IMR-90 (cell line): ENCODE data around the gene BTRC. TPM values are rescaled to one million over a fixed set of nuclear protein-coding genes. Genes with fewer than 3 reads are reported as not detected.

Experiments
- ATAC-seq: fragments of 200-7000 bp; cut with Tn5 transposase; 2 replicates; pipeline ENCODE4 v1.9.1; 2020; ENCODE audit warnings: low read depth, mild to moderate bottlenecking, moderate library complexity
- BruUV-seq: library from RNA; stranded (reverse); fragments of 400-500 nt; replicated peaks from 2 replicates; lab custom pipeline; 2021; lab: Mats Ljungman, UMichigan
- CTCF ChIA-PET: fragments of 300-600 bp; formaldehyde crosslinking; extraction: SDS; loops from one replicate; lab custom pipeline; 2021; ENCODE audit warnings: antibody characterized with exemption; lab: Yijun Ruan, JAX
- POLR2A ChIA-PET: fragments of 300-600 bp; sonication (Branson Sonifier 250); formaldehyde crosslinking; loops from one replicate; lab custom pipeline; 2022; ENCODE audit warnings: antibody characterized with exemption; ENCODE audit not compliant: unreplicated experiment; lab: Charles Lee
- DNase-seq: peaks from one replicate; pipeline ENCODE4 v3.0.0; 2013
- H2AFZ ChIP-seq: replicated peaks from 2 replicates; pipeline ENCODE3; 2013; ENCODE audit warnings: low read length, mild to moderate bottlenecking; ENCODE audit not compliant: poor library complexity
- H2AK5ac ChIP-seq: 2 replicates; pipeline ENCODE4 v1.6.1; 2013; ENCODE audit warnings: low read depth, low read length, inconsistent platforms
- H2AK9ac ChIP-seq: replicated peaks from 2 replicates; pipeline ENCODE3; 2013; ENCODE audit warnings: mild to moderate bottlenecking, low read depth, low read length, moderate library complexity; ENCODE audit not compliant: poor library complexity
- H2BK120ac ChIP-seq: 2 replicates; pipeline ENCODE4 v1.6.1; 2013; ENCODE audit warnings: low read depth, low read length, inconsistent platforms
- H2BK15ac ChIP-seq: 3 replicates; pipeline ENCODE4 v1.6.1; 2013; ENCODE audit warnings: low read depth, low read length, inconsistent platforms
- H2BK20ac ChIP-seq: 2 replicates; pipeline ENCODE4 v1.6.1; 2013; ENCODE audit warnings: low read depth, mild to moderate bottlenecking, inconsistent platforms, low read length, moderate library complexity
- H2BK5ac ChIP-seq: 2 replicates; pipeline ENCODE4 v1.6.1; 2013; ENCODE audit warnings: mild to moderate bottlenecking, low read depth, low read length, inconsistent platforms; ENCODE audit not compliant: poor library complexity, severe bottlenecking
- H3K14ac ChIP-seq: replicated peaks from 2 replicates; pipeline ENCODE4 v1.6.1; 2013; ENCODE audit warnings: low read depth, low read length, inconsistent platforms
- H3K18ac ChIP-seq: 2 replicates; pipeline ENCODE4 v1.6.1; 2013; ENCODE audit warnings: low read depth, low read length, control low read depth
- H3K23ac ChIP-seq: 2 replicates; pipeline ENCODE4 v1.6.1; 2013; ENCODE audit warnings: low read depth, low read length, inconsistent platforms
- H3K27ac ChIP-seq: 2 replicates; pipeline ENCODE4 v1.5.1; 2013; ENCODE audit warnings: mild to moderate bottlenecking, control low read depth, low read length; ENCODE audit not compliant: insufficient read depth
- H3K27me3 ChIP-seq: 2 replicates; pipeline ENCODE4 v1.6.1; 2013; ENCODE audit warnings: low read length; ENCODE audit not compliant: control insufficient read depth, insufficient read depth
- H3K36me3 ChIP-seq: 2 replicates; pipeline ENCODE4 v1.6.1; 2013; ENCODE audit warnings: low read length, mixed read lengths; ENCODE audit not compliant: control insufficient read depth, insufficient read depth
- H3K4ac ChIP-seq: 2 replicates; pipeline ENCODE4 v1.6.1; 2013; ENCODE audit warnings: low read depth, low read length, inconsistent platforms
- H3K4me1 ChIP-seq: 2 replicates; pipeline ENCODE4 v1.6.1; 2013; ENCODE audit warnings: low read length, mixed read lengths; ENCODE audit not compliant: control insufficient read depth, insufficient read depth
- H3K4me2 ChIP-seq: 2 replicates; pipeline ENCODE4 v1.6.1; 2013; ENCODE audit warnings: low read depth, mild to moderate bottlenecking, control low read depth, low read length, moderate library complexity
- H3K4me3 ChIP-seq: 2 replicates; pipeline ENCODE4 v1.5.1; 2013; ENCODE audit warnings: low read depth, mild to moderate bottlenecking, control low read depth, low read length, moderate library complexity; ENCODE audit not compliant: insufficient read depth
- H3K56ac ChIP-seq: 2 replicates; pipeline ENCODE4 v1.6.1; 2013; ENCODE audit warnings: low read length, inconsistent platforms; ENCODE audit not compliant: insufficient read depth; ENCODE audit errors: extremely low read depth
- H3K79me1 ChIP-seq, 2 experiments: 2 replicates each; pipeline ENCODE4 v1.6.1; 2013; ENCODE audit warnings: low read length in 2 of 2, inconsistent platforms in 1 of 2, low read depth in 1 of 2
- H3K9ac ChIP-seq: 2 replicates; pipeline ENCODE4 v1.6.1; 2013; ENCODE audit warnings: low read depth, low read length, control low read depth
- H3K9me1 ChIP-seq: 2 replicates; pipeline ENCODE4 v1.6.1; 2013; ENCODE audit warnings: low read length, inconsistent platforms; ENCODE audit not compliant: insufficient read depth
- H3K9me3 ChIP-seq: 2 replicates; pipeline ENCODE4 v1.6.1; 2013; ENCODE audit warnings: low read length; ENCODE audit not compliant: control insufficient read depth, insufficient read depth
- H4K20me1 ChIP-seq: 2 replicates; pipeline ENCODE4 v1.6.1; 2013; ENCODE audit warnings: low read length, inconsistent platforms; ENCODE audit not compliant: insufficient read depth
- H4K5ac ChIP-seq: 2 replicates; pipeline ENCODE4 v1.6.1; 2013; ENCODE audit warnings: mild to moderate bottlenecking, low read depth, low read length, control low read depth
- H4K8ac ChIP-seq, 2 experiments: 2 replicates each; pipeline ENCODE4 v1.6.1; 2013; ENCODE audit warnings: low read depth in 2 of 2, low read length in 2 of 2, control low read depth in 1 of 2, inconsistent platforms in 1 of 2
- H4K91ac ChIP-seq: 2 replicates; pipeline ENCODE4 v1.6.1; 2013; ENCODE audit warnings: low read depth, low read length, inconsistent platforms; ENCODE audit not compliant: insufficient read depth
- BHLHE40 ChIP-seq: fragments of 150-350 bp; IDR thresholded peaks from 2 replicates; pipeline ENCODE4 v1.6.1; 2016; ENCODE audit warnings: mild to moderate bottlenecking, low read depth, low read length
- CEBPB ChIP-seq: IDR thresholded peaks from 2 replicates; pipeline ENCODE4 v1.6.1; 2012; ENCODE audit warnings: low read depth, low read length, improper control_type of control experiment
- CHD1 ChIP-seq: IDR thresholded peaks from 2 replicates; pipeline ENCODE4 v1.6.1; 2012; ENCODE audit warnings: low read depth, low read length, improper control_type of control experiment
- CTCF ChIP-seq: conservative IDR thresholded peaks from 2 replicates; pipeline ENCODE4 v1.5.1; 2012; ENCODE audit warnings: mild to moderate bottlenecking, low read depth, low read length, improper control_type of control experiment
- ELK1 ChIP-seq: fragments of 150-350 bp; IDR thresholded peaks from 2 replicates; pipeline ENCODE4 v1.6.1; 2016; ENCODE audit warnings: low read depth, mild to moderate bottlenecking, low read length, moderate library complexity, borderline replicate concordance
- FOS ChIP-seq: fragments of 150-350 bp; IDR thresholded peaks from 2 replicates; pipeline ENCODE4 v1.6.1; 2016; ENCODE audit warnings: low read depth, low read length
- MAFK ChIP-seq: IDR thresholded peaks from 2 replicates; pipeline ENCODE4 v1.6.1; 2012; ENCODE audit warnings: low read depth, low read length, improper control_type of control experiment
- MAZ ChIP-seq: IDR thresholded peaks from 2 replicates; pipeline ENCODE4 v1.6.1; 2012; ENCODE audit warnings: low read depth, mild to moderate bottlenecking, low read length, improper control_type of control experiment, moderate library complexity, borderline replicate concordance
- MXI1 ChIP-seq: IDR thresholded peaks from 2 replicates; pipeline ENCODE4 v1.6.1; 2012; ENCODE audit warnings: low read depth, mild to moderate bottlenecking, low read length, moderate library complexity, borderline replicate concordance
- NFE2L2 ChIP-seq: fragments of 150-350 bp; IDR thresholded peaks from 2 replicates; pipeline ENCODE4 v1.6.1; 2016; ENCODE audit warnings: low read depth, mild to moderate bottlenecking, low read length
- POLR2A ChIP-seq: IDR thresholded peaks from 2 replicates; pipeline ENCODE4 v1.6.1; 2012; ENCODE audit warnings: mild to moderate bottlenecking, low read depth, low read length
- RAD21 ChIP-seq: IDR thresholded peaks from 2 replicates; pipeline ENCODE4 v1.6.1; 2012; ENCODE audit warnings: low read length, improper control_type of control experiment
- RCOR1 ChIP-seq: IDR thresholded peaks from 2 replicates; pipeline ENCODE4 v1.6.1; 2012; ENCODE audit warnings: mild to moderate bottlenecking, low read length, improper control_type of control experiment; ENCODE audit not compliant: insufficient replicate concordance
- RFX5 ChIP-seq: IDR thresholded peaks from 2 replicates; pipeline ENCODE4 v1.8.0; 2012; ENCODE audit warnings: low read depth, mild to moderate bottlenecking, low read length, moderate library complexity
- SMC3 ChIP-seq: fragments of 150-350 bp; IDR thresholded peaks from 2 replicates; pipeline ENCODE4 v1.6.1; 2016; ENCODE audit warnings: low read depth, mild to moderate bottlenecking, antibody characterized with exemption, low read length, moderate library complexity
- USF2 ChIP-seq: fragments of 150-350 bp; IDR thresholded peaks from 2 replicates; pipeline ENCODE4 v1.6.1; 2017; ENCODE audit warnings: mild to moderate bottlenecking, antibody characterized with exemption, low read length, low read depth
- dilution Hi-C: fragments of 300-500 bp; cut with HindIII; formaldehyde crosslinking; loops from one replicate; pipeline ENCODE4 v1.14.3; 2018; ENCODE audit warnings: low sequenced_read_pairs; ENCODE audit not compliant: unreplicated experiment
- in situ Hi-C: fragments of 300-500 bp; cut with MboI; formaldehyde crosslinking; loops from 3 replicates; pipeline ENCODE4 v1.14.3; 2019; ENCODE audit warnings: low sequenced_read_pairs, inconsistent platforms, mixed read lengths
- intact Hi-C: fragments of 100-400 bp; cut with micrococcal nuclease; formaldehyde crosslinking; loops from 2 replicates; pipeline ENCODE4 v1.10.0; 2022
- polyA plus RNA-seq, 3 experiments: library from polyadenylated mRNA; depleted of rRNA; stranded (reverse); fragments of >200 nt; gene quantifications; 2 replicates each; pipeline ENCODE4 v1.2.3, GENCODE V29; 2012; ENCODE audit warnings: low replicate concordance in 1 of 3
- total RNA-seq: library from RNA; depleted of rRNA; stranded (reverse); fragments of >200 nt; gene quantifications from 2 replicates; pipeline ENCODE4 v1.2.3, GENCODE V29; 2012

The BTRC gene
- total and polyA plus RNA-seq, 2 of the 4 experiments (the other 2 are of a cell fraction), result 7.7 to 8.4 TPM

GRCh38 chr10:101411598-101411997, 57.6 kb downstream of the BTRC start:
- intact Hi-C loops, result no loop called here

More at GRCh38 chr10:101411598-101411997, 57.6 kb downstream of the BTRC start:
- H3K23ac ChIP-seq, result no peak overlapping the region
- H3K18ac ChIP-seq, result no peak overlapping the region
- DNase-seq, result no peak
- H3K9me1 ChIP-seq, result no peaks in the 10 kb centered on the region
- dilution Hi-C loops (no loop called here), in situ Hi-C loops (no loop called here)
- H3K9me3 ChIP-seq, result peaks cover 4% of the 10 kb centered on the region; the same call in 1 of the 2 replicates
- TF ChIP-seq USF2, result no peak
- TF ChIP-seq MAFK, result no peak
- TF ChIP-seq SMC3, result no peak
- no peak for TF ChIP-seq CEBPB
- TF ChIP-seq RAD21, result no peak
- TF ChIP-seq CTCF, result no peak
- no peak for TF ChIP-seq FOS
- TF ChIP-seq NFE2L2, result no peak
- TF ChIP-seq MAZ, result no peak
- TF ChIP-seq CHD1, result no peak
- no peak for TF ChIP-seq RFX5
- no peak for TF ChIP-seq RCOR1
- TF ChIP-seq MXI1, result no peak
- TF ChIP-seq POLR2A, result no peak
- TF ChIP-seq BHLHE40, result no peak
- TF ChIP-seq ELK1, result no peak
- H4K8ac ChIP-seq, result no peak overlapping the region
- H4K91ac ChIP-seq, result no peak overlapping the region
- H3K36me3 ChIP-seq, result peaks cover 1% of the 10 kb centered on the region; the same call in 1 of the 2 replicates
- no peak overlapping the region for H3K4me2 ChIP-seq
- no peak overlapping the region for H2BK5ac ChIP-seq
- H3K4me3 ChIP-seq, result no peak overlapping the region
- H4K5ac ChIP-seq, result no peak overlapping the region
- no peak overlapping the region for H2AK9ac ChIP-seq
- no peak overlapping the region for H3K4ac ChIP-seq
- BruUV-seq, result no TSS peak
- ChIA-PET CTCF (no interaction called here), POLR2A (no interaction called here)
- no peak overlapping the region for H2BK20ac ChIP-seq
- H3K79me1 ChIP-seq, result peaks cover 14 to 33% of the 10 kb centered on the region in 2 experiments; a peak in 3 of 4 replicates
- no peak overlapping the region for H2BK120ac ChIP-seq
- peaks cover 7% of the 10 kb centered on the region; the same call in 1 of the 2 replicates for H4K20me1 ChIP-seq
- no peaks in the 10 kb centered on the region for H3K27me3 ChIP-seq
- no peak overlapping the region for H2AK5ac ChIP-seq
- H2BK15ac ChIP-seq, result no peak overlapping the region
- H2AFZ ChIP-seq, result no peak overlapping the region
- H3K4me1 ChIP-seq, result no peaks in the 10 kb centered on the region
- H3K14ac ChIP-seq, result no peak overlapping the region
- ATAC-seq, result no peak
- no peak overlapping the region for H3K27ac ChIP-seq
- H3K9ac ChIP-seq, result no peak overlapping the region
- no peak overlapping the region for H3K56ac ChIP-seq
